ENCODE data around the gene BTBD19. TPM values are rescaled to one million over a fixed set of nuclear protein-coding genes. Genes with fewer than 3 reads are reported as not detected.

Gene BTBD19
- total RNA-seq, 1 donor from 2014 or later, result 3.5 TPM

DNA sequence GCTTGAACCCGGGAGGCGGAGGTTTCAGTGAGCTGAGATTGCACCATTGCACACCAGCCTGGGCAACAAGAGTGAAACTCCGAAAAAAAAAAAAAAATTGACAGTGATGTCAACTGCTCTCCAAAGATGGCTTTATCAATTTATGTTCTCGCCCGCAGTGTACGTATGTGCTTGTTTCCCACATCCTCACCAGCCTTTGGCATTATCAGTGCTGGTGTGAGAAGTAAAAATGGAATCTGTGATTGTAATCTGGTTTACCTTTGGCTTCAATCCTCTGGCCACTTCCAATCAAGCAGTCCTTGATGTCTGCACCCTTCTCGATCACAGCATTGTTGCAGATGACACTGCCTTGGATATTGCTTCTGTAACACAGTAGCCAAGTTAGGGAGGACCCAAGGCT is 49.1 kb downstream of the BTBD19 start:
- DNase-seq, result no peak

DNA sequence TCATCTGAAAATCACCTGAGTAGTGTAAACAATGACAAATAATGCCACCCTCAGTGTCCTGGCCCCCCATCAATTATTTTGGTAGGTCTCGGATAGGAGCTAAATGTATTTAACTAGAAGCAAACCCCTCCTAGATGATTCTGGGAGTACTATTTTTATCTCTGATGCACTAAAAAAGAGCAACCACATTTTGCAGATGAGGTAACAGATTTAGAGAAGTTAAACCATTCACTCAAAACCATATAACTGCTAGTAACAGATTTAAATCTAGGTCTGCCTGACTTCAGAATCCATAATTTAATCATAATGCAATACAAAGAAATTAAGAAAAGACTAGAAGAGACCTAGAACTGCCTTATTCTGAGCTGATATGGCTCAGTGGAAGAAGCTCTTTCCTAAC is 52.0 kb downstream of the BTBD19 start:
- DNase-seq, result no peak

DNA sequence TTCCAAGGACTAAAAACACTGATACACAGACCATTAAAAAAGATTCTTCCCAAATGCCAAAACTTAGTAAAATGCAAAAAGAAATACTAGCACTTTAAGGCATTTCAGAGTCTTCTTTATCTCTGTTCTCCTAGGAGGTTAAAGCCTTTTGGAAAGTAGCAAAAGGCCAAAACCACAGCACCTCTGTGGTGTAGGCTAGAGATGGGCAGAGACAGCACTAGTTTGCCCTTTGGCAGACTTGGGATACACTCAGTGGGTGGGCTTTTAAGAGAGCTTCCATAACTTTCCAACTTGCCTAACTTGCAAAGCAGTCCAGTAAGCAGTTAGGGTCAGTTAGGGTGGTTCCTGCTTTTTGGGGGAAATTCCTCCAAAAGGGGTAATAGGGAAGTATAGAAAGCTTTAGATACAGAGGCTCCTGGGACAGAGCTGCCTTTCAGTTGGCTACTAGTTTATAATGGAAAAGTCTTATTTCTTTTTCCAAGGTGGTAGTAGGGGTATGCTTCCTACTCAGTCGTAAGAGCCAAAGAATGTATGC is 52.6 kb downstream of the BTBD19 start:
- DNase-seq, result no peak

DNA sequence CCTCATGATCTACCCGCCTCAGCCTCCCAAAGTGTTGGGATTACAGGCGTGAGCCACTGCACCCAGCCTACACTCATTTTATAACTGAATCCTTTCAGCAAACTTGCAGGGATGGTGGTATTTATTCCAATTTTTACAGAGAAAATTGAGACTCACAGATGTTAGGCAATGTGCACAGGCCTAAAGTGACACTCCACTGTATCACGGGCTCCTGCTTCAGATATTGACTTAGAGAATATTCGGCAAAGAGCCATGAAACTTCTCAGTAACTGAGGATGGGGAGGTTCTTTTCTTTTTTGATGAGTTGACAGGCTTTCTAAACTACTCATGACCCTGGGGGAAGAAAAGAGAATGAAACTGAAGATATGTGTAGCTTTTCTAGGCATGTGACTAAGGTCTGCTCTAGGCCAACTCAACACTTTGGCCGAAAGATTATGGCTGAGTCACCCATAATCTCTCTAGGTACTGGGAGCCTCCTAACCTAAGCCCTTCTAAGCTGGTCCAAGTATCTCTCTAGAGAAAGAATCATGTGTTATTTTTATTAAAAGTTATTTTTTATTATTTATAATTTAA is 54.6 kb downstream of the BTBD19 start:
- no peak for DNase-seq

Small RNA genes lying within 50 kb of the gene (small RNA-seq; reads per million reads assigned to genes)
- gene AL136380.1 (ENCODE audit: low replicate concordance), result not detected
- gene SNORD38A (ENCODE audit: low replicate concordance), result 93.2 reads per million, percentile 96 among the genes with 10 or more reads in this experiment
- gene SNORD38B (ENCODE audit: low replicate concordance), result not detected
- gene SNORD46 (ENCODE audit: low replicate concordance), result 2,688 reads per million, percentile 99 among the genes with 10 or more reads in this experiment
- gene SNORD55 (ENCODE audit: low replicate concordance), result not detected

Other genes with a start within 250 kb of the BTBD19 start
- 2.2 TPM for gene TMEM53, start 134.0 kb upstream of the BTBD19 start, total RNA-seq
- 3.6 TPM for gene ARMH1, start 133.8 kb upstream of the BTBD19 start, total RNA-seq
- not detected for gene RNU5D-1, start 77.4 kb upstream of the BTBD19 start, total RNA-seq
- gene KIF2C, start 68.7 kb upstream of the BTBD19 start, total RNA-seq, result 10.1 TPM
- gene RPS8, start 33.0 kb upstream of the BTBD19 start, total RNA-seq, result 1,591 TPM
- 0.10 TPM for gene BEST4, start 20.4 kb upstream of the BTBD19 start, total RNA-seq
- gene PLK3, start 8.1 kb upstream of the BTBD19 start, total RNA-seq, result 26.1 TPM
- not detected for gene DYNLT4, start 1.2 kb upstream of the BTBD19 start, total RNA-seq
- gene PTCH2, start 34.7 kb downstream of the BTBD19 start, total RNA-seq, result 7.2 TPM
- 29.3 TPM for gene EIF2B3, start 178.1 kb downstream of the BTBD19 start, total RNA-seq
- gene HECTD3, start 202.8 kb downstream of the BTBD19 start, total RNA-seq, result 15.9 TPM
- gene UROD, start 203.7 kb downstream of the BTBD19 start, total RNA-seq, result 71.9 TPM

Data from skin of body (tissue), 3 donors.